NCI-H2227 (cell line): ENCODE data around the gene CTRB1.
A peak's percentile ranks its signal among the peaks of the same experiment; 100 is the strongest.

ENCODE experiments used
- DNase-seq: peaks from one replicate; lab custom pipeline; 2025; ENCODE audit not compliant: unreplicated experiment; lab: John Stamatoyannopoulos, UW

Gene CTRB1

DNA sequence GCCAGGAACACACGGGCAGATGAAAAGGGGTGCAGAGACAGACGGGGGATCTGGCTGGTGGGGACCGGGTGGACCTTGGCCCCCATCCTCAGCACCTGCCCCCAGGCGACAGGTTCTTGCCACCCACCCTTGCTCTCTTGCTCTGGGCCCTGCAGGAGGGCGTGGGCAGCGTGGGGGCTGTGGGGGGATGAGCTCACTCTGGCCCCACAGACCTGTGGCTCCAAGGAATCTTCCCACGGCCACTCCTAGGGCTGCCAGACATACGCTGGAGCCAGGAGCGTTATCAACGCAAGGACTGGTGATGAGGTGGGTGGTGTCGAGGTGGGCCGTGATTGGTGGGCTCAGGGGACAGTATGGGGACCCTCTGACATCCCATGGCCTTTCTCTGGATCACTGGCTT lies 6.3 kb downstream of the CTRB1 start:
- DNase-seq, result no peak

DNA sequence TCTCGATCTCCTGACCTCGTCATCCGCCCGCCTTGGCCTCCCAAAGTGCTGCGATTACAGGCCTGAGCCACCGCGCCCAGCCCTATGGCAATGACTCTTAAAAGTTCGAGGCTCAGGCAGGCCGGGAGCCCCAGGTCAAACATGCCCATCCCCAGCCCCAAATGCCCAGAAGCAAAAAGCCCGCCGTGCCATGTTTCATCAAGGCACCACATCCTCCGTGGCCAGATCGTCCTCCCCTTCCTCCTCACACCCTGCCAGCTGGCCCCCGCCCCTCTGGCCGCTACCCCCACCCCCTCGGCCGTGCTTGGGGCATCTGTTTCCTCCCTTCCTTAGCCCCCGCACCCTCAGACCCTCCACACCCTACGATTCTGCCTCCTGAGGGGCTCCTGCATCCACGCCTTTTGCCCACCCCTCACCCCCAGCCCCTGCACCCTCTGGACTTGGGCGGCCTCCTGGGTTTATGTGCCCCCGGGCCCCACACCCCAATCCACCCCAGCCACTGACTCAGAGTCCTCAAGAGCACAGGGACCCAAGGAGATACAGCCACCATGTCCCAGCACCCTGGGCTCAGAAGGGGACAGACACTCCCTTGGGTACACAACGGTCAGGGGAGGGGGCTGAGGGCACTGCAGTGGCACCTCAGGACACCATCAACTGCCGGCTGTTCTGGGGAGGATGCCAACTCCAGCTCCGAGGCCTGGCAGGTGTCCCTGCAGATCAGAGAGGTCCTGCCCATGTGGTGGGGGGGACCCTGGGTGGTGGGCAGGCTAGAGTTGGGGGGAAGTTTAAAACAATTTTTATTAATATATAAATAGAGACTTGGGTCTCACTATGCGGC lies 7.1 kb downstream of the CTRB1 start:
- no peak for DNase-seq

DNA sequence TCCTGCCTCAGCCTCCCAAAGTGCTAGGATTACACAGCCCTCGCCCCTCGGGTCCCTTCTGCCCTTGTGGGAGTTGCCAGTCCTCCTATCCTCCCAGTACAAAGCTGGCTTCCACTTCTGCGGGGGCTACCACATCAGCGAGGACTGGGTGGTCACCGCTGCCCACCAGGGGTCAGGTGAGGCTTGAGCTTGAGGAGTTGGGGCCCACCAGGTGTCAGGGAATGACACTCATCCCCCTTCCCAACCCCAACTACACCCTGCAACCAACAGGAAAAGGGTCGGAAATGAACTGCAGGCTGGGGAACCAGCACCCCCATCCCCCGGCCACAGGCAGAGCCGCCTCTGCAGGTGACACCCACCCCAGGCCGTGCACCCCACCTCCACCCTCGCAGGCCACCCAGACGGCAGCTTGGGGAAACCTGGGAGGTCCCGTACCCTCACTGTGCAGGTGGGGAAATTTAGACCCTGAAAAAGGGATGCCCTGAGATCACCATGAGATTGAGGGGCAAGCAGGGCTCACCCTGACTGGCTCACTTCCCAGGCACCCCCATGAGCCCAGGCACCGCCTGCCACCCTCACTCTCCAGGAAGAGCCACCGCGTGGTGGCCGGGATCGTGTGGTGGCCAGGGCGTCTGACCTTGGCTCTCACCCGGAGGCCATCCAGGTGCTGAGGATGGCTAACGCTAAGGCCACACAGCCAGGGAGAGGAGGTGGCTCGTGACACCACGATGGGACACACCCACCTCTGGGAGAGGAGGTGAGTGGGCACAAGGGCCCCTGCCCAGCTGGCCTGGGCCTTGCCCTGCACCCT lies 8.0 kb downstream of the CTRB1 start:
- DNase-seq, result no peak

DNA sequence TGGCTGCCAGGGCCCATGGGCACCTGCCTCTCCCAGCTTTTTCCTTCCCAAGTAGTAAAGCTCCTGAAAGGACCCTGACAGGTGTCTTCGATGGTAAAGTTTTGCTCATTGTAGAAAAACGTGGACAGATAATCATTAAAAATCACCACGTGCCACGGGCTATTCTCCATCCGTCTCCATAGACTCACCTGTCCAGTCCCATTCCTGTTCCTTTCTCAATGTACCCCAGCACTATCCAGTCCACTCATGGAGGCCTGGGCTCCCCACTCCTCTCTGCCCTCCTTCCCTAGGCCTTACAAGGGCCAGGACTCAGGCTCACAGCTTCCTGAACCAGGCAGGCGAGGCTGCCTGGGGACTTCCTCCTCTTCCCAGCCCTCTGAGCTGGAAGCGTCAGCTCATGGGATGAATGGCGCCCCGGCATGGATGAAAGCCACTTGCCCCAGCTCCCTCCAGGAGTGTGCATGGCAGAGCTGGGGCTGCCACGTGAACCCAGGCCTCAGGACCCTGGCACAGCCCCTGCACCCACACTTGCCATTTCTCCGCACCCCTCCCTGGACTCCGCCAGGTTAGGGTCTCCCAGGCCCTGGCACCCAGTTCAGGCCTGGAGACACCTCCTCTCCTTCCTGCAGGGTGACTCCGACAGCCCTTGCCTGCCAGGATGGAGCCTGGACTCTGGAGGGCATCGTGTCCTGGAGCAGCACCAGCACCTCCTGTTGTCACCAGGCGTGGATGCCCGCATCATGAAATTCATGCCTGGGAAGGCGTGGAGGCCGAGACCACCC lies 8.8 kb downstream of the CTRB1 start:
- no peak for DNase-seq

DNA sequence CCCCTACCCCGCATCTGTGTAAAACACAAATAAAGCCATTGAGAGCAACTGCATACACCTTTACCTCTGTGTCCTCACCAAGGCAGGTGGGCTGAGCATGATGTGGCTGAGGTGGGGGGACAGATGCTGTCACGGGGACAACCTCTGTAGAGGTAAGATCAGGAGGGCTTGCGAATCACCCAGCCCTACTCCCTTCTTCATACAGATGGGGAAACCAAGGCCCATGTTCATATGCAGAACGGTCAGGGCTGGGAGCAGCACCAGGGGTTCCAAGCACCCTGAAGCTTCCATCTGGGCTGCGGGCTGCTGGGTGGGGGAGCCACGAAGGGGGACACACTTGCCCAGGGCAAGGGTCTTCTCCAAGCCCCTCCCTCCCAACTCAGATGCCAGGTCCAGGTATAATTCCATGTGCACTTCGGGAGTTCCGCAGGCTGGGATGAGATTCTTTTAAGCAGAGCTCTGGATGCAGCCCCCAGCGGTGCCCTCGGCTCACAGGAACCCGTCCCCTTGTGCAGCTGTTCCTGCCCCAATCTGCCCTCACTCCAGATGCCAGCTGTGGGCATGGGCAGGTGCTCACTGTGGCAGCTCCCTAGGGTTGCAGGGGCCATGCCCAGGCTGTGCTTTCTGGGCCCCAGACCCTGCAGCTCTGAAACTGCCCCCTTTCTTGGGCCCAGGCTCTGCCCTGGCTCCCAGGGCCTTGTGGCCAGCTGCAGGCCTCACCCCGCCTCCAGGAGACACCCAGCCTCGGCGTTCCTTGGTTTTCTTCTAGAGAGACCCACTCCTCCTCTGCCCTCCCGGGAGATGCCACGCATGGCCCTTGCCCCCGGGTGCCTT lies 9.6 kb downstream of the CTRB1 start:
- DNase-seq, result no peak

DNA sequence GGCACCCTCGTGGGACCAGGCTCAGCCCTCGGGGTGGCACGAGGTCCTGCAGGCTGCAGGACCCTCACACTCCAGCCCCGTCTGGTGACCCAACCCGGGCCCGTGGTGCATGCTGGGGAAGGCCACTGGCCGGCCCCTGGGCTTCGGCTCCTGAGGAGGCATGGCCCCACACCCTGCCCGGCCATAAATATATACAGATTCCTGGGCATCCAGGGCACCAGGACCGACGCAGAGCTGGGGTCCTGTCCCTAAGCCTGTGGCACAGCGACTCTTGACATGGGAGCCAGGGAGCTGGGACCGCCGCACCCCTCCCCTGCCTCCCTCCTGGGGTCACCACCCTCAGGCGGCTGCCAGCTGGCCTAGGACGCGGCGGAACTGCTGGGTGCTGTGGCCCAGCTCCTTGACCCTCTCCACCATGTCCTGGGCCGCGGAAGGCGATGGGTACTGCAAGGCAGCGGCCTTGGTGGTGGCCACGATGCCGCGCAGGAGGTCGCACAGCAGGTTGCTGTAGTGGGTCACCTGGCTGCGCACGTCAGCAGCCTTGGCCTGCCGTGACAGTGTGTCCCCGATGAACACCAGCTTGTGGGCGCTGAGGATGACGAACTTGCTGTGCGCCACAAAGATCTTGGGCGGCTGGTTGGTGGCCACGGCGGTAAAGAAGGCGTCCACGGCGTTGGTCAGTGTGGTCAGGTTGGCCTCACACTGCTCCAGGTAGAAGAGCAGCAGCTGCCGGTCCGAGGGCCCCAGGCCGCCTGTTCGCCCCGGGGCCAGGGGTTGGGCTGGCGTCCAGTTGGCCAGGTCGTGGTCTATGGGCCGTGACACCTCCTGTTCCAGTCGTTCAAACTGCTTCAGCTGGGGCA lies 10.6 kb downstream of the CTRB1 start:
- no peak for DNase-seq

DNA sequence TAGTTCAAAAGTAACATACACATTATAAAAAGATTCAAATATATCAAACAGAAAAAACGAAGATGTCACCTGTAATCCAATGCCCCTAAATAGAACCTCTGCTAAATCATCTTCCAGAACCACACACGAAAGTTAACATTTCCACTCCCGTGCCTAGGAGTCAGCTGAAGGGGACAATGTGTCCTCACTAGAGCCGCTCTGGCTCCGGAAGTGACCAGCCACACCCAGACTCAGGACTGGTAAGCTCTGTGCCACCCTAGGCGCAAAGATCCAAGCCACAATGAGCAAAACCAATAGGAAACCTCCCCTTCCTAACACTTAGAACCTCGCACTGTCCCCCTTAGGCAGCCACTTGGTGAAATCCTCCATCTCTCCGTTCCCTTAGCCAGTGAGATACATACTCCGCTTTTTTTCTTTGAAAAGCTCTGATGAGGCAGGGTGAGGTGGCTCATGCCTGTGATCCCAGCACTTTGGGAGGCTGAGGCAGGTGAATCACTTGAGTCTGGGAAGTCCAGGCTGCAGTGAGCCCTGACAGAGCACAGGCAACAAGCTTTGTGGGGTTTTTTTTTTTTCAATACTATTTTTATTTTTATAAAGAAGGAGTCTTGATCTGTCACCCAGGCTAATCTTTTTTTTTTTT lies 11.8 kb downstream of the CTRB1 start:
- DNase-seq, result no peak

DNA sequence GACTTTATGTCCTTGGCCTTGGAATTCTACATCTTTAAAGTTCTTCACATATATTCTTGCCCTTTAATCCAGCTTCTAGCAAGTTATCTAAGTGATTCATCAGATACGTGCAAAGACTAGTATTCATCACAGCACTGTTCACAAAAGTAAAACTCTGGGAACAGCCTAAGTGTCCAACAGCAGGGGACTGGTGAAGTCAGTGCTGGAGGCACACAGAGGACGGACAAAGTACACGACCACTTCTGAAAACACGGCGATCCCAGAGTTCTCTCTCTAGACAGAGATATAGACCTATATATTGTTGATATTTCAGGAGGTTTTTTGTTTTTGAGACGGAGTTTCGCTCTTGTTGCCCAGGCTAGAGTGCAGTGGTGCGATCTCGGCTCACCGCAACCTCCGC lies 12.8 kb downstream of the CTRB1 start:
- no peak for DNase-seq

DNA sequence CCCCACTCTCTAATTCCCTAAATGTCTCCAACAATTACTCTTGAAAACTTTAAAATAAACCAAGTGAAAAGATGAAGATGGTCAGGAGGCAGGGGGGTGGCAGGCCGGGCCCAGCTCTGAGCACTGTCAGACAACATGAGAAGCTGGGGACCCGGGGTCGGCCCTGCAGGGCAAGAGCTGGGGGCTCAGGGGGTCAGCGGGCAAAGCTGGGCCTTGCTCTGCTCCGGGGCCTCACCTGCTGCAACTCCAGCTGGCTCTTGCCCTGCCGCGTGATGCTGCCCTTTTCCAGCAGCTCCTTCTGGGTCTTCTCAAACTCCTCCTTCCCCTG lies 14.8 kb downstream of the CTRB1 start:
- DNase-seq, result no peak

DNA sequence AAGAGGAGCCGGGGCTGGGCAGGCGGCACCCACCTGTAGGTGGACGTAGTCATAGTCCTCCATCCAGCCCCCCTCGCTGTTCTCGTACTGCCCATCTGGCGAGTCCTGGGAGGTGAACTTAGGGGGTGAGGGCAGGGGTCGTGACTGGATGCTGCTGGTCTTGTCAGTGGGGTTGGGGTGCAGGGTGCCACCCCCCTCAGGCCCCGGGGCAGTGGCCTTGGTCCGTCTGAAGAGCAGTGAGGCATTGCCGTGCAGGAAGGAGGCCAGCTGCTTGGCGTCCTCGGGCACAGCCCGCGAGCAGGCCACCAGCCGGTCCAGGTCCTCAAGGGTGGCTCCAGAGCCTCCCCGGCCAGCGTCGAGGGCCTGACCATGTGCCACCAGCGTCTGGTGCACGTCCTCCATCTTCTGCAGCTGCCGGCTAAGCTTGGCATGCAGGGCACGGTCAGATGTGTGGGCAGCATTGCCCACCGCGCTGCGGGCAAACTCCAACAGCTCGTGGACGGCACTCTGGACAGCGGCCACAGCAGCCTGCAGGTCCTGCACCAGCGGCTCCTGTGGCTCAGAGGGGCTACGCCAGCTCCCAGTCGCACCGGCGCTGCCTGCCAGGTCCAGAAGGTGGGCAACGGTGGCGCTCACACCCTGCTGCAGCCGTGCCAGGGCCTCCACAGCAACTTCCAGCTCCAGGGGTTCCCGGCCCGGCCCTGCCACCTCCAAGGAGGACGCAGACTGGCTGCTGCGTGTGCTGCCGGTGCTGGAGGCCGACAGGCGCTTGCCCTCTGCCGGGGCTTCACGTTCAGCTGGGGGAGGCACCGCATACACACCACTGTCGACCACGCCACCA lies 16.3 kb downstream of the CTRB1 start:
- DNase-seq, result no peak

DNA sequence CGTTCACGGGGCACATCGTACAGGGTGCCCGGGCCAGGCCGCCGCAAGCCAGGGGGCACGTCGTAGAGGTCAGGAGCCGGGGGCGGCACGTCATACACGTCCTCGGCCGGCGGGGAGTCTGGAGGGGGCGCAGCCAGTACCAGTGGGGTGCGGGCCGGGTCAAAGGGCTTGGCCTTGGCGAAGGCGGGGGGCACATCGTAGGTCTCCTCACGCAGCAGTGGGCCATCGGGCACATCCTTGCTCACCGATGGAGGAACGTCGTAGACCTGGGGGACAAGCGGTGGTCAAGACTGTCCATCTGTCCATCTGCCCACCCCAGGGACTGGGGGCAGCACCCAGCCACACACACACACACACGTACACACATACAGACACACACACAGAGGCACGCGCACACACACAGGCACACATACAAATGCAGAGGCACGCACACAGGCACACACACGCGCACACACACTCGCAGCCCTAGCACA lies 17.0 kb downstream of the CTRB1 start:
- DNase-seq, result no peak

DNA sequence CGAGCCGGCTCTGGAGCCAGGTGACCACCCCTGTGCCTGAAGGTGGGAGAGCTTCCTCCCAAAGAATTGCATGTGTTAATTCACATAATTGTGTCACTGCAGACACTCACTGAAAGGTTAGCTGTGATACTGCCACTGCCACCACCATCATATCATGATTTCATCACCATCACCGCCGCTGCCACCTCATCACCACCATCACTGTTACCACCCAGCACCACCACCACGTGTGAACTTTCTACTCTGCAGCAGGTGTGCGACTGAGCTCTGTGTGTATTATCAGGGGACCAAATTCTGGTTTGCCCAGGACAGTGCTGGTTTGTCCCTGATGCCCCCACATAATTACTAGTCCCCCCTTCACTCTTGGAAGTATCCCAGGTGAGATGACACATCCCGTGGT lies 17.4 kb downstream of the CTRB1 start:
- DNase-seq, result no peak

DNA sequence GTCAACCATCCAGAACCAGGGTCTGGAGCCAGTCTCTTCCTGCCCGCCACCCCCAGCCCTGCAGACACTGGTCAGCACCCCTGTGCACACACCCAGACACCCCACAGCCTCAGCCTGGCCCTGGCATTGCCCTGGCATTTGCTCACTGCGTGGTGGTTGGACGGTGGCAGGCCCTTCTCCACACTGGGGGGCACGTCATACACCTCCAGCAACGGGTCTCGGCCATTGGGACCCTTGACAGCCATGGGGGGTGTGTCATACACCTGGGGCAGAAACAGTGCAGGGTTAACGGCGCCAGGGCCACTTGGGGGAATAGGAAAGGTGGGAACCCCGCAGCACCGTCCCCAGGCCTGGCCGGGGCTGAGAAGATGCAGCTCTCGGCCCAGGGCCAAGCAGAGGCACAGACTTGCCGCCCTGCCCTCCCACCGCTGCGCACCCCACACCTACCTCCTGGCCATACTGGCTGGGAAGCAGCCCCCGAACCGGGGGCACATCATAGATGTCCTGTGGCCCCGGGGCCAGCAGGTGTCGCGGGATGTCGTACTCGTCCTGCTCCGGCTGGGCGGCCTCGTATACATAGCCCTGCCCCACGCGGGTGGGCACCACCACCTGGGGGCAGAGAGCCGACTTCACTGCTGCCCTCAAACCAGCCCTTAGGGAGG lies 18.1 kb downstream of the CTRB1 start:
- no peak for DNase-seq

DNA sequence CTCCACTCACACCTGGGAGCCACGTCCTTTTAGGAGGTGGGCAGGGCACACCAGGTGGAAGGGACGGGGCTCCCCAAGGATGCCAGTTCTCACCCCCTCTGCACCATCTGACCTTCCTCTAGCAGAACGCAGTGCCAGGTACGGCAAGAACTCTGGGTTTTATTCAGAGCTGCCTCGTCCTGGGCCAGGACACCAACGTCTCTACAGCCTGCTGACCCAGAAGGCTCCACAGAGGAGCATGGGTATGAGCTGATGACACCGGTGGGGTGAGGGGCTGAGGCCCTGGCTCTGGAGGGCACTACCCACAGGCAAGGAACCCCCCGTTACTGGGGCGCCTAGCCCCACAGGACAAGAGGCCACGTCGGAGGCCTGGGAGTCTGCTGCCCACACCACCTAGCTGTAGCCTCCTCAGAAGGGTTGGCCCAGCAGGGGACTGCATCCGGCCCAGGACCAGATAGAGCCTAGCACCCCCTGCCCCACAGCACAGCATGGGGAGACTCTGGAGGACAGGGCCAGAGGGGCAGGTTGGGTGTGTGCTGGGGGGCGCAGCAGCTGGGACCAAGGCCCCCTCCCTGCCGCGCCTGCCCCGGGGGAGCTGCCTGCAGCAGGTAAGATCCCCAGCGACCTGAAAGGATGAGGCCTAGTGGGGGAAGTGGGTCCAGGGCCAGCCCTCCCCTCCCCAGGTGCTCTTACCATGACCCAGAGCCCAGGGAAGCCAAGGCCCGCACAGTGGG lies 18.8 kb downstream of the CTRB1 start:
- DNase-seq, result no peak

DNA sequence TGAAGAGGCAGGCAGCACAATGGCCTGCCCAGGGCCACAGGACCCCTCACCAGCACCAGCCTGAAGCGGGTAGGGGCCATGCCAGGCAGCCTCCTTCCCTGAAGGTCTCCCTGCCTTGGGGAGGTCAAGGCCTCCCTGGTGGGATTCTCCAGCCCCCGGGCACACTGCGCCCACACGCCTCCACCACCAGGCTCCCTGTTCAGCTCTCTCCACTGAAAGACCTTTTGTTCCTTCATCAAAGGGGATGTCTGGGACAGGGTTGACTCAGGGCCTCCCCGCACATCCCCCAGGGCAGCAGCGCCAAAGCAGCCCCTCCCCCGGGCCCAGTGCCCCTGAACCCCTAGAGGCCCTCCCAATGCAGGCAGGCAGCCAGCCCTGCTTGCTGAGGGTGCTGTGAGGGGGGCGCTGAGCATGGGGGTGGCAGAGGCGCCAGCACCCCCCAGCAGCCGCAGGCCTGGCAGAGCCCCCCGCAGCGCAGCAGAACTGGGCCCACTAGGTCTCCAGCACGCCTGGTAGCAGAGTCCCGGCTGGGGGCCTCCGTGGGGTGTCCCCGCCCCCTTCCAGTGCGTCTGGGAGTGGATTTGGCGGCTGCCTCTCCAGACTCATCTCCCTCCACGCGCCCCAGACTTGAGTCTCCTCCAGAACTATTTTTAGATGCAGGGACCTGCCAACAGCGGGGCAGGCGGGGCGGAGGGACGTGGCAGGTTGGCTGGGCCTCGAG lies 19.5 kb downstream of the CTRB1 start:
- DNase-seq, result peak; percentile 37

DNA sequence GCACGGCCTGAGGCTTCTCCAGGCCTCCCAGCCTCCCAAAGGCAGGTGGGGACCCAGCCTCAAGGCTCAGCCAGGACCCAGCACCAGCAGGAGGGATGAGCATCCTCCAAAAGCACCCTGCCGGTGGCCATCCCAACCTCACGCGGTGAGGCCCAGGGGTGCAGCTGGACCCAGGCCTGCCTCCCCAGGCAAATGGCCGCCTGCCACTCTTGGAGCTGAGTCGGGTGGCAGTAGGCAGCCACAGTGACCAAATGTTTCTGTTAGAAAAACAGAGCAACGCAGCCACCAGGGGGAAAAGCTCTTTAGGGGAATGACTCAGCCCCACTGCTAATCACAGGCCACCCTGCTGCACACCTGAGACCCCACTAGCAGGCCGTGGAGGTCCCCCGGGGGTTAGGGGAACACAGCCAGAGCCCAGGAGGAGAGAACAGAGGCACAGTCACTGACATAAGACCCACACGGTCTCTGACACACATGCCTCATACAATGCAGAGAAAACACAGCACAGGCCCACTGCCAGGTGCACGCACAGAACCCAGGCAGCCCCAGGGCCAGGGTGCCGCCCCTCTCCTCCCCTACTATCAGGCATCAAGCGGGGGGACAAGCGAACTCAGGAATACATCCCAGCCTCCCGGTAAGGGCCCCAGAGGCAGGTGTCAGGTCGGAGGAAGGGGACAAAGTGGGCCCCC lies 20.2 kb downstream of the CTRB1 start:
- peak; percentile 15 for DNase-seq
